Sciatic nerve (tissue), 2 donors: ENCODE measurements around the gene NYAP1. TPM values are rescaled to one million over a fixed set of nuclear protein-coding genes. Genes with fewer than 3 reads are reported as not detected.
A peak's percentile ranks its signal among the peaks of the same experiment; 100 is the strongest.
"Not testable (repeated sequence)": the region's sequence is repeated elsewhere in the genome, so short reads cannot be mapped to it uniquely, and the experiment has no call there.

Source experiments
- ATAC-seq: fragments of 200-7000 bp; cut with Tn5 transposase; one replicate; pipeline ENCODE4 v1.9.1; 2020; ENCODE audit warnings: mild to moderate bottlenecking, moderate library complexity
- DNase-seq: peaks from one replicate; pipeline ENCODE4 v3.0.0-alpha.2; 2020; ENCODE audit warnings: low spot score
- intact Hi-C: fragments of 100-400 bp; cut with DNase I; formaldehyde crosslinking; loops from one replicate; pipeline ENCODE4 v1.14.2; 2022
- total RNA-seq: library from RNA; stranded (reverse); fragmentation: NEBNext Ultra II Directional; extraction: Animal tissue kit (Norgen Biotek cat#: 25700); gene quantifications from one replicate; pipeline ENCODE4 v1.2.1, GENCODE V29; 2021
- donor health status: DM: no; HTN: no; CAD: no.
- donor health status: DM: no; HTN: no; CAD: no.

Gene NYAP1
- total RNA-seq, 1 donor from 2014 or later: 9.1 TPM

GRCh38 chr7:100528108-100528866, 44.6 kb downstream of the NYAP1 start:
- DNase-seq, intact Hi-C loops, ATAC-seq: not testable (repeated sequence)

DNA sequence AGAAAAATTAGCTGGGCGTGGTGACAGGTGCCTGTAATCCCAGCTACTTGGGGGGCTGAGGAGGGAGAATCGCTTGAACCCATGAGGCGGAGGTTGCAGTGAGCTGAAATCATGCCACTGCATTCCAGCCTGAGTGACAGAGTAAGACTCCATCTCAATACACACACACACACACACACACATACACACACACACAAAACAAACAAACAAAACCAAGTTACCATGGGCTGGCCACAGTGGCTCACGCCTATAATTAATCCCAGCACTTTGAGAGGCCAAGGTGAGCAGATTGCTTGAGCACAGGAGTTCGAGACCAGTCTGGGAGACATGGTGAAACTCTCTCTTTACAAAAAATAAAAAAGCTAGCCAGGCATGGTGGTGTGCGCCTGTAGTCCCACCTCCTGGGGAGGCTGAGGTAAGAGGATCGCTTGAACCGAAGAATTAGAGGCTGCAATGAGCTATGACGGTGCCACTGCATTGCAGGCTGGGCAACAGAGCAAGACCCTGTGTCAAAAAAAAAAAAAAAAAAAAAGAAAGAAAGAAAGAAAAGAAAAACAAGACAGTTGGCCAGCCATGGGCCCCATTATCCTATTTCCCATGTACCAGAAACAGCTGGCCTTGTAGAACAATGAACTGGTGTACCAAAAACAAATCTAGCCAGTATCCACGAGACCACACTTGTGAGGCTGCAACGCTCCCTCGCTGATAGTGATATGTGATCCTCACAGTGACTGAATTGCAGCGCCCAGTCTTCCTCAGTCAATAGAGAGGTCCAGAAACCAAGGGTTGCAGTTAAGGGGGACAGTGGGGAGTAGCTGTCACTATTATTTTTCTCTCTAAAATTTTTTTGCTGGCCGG, 48.7 kb downstream of the NYAP1 start:
- ATAC-seq (no peak), DNase-seq (no peak)
- intact Hi-C loops: no loop called here

DNA sequence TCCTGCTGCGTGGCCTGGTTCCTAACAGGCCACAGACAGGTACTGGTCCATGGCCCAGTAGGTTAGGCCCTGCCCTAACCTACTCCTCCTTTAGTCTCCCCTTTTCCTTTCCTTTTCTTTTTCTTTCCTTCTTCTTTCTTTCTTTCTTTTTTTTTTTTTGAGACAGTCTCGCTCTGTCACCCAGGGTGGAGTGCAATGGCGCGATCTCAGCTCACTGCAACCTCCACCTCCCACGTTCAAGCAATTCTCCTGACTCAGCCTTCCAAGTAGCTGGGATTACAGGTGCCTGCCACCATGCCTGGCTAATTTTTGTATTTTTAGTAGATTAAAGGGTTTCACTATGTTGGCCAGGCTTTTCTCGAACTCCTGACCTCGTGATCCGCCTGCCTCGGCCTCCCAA, 52.3 kb downstream of the NYAP1 start:
- intact Hi-C loops: loop anchor here (2.0 kb wide), 1 partner anchor 73 kb away; no protein-coding TSS in a partner anchor
- not testable (repeated sequence) for DNase-seq, ATAC-seq

- intact Hi-C loops: loop anchor here (2.0 kb wide), 1 partner anchor 72 kb away; no protein-coding TSS in a partner anchor
Measured at GRCh38 chr7:100536695-100537094, 53.0 kb downstream of the NYAP1 start.

GRCh38 chr7:100538348-100538653, 54.6 kb downstream of the NYAP1 start:
- ATAC-seq (no peak), DNase-seq (no peak)
- intact Hi-C loops: no loop called here

More at GRCh38 chr7:100536695-100537094, 53.0 kb downstream of the NYAP1 start:
- ATAC-seq, DNase-seq: not testable (repeated sequence)

DNA sequence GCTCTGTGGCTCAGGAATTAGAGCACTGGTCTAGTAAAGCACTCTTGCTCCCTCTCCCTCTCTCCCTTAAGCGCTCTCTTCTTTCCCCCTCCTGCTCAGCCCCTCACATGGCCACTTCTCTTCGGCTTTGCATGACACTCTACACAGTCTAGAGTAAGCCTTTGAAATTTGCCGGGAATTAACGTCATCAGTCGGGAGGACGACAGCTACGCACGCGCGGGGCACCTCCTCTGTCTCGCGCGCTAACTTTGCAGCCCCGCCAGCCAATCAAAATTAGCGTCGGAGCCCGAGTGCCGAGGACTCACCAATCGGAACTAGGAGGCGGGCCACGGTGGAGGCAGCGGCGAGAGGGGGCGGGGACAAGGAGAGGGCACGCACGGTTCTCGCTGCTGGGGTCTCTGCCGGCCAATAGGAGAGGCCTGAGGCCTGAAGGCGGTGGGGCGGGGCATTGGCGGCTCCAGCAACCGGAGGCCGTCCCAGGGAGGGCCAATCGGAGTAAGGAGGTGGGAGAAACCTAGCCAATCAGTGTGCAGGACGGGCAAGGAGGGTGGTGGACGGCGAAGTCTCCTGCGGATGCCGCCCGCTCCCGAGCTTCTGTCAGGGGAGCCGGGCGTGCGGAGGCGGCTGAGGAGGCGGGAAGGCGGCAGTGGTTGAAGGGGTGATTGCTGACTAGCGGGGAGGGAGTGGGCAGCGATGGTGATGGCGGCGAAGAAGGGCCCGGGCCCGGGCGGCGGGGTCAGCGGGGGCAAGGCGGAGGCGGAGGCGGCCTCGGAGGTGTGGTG, 55.1 kb downstream of the NYAP1 start, which contains the start of gene AGFG2:
Gene AGFG2 (plus strand): TSS at position 550 of the 782 bp plus-strand sequence. CDS start 144 bp downstream, at position 694.
- intact Hi-C loops: no loop called here

DNA sequence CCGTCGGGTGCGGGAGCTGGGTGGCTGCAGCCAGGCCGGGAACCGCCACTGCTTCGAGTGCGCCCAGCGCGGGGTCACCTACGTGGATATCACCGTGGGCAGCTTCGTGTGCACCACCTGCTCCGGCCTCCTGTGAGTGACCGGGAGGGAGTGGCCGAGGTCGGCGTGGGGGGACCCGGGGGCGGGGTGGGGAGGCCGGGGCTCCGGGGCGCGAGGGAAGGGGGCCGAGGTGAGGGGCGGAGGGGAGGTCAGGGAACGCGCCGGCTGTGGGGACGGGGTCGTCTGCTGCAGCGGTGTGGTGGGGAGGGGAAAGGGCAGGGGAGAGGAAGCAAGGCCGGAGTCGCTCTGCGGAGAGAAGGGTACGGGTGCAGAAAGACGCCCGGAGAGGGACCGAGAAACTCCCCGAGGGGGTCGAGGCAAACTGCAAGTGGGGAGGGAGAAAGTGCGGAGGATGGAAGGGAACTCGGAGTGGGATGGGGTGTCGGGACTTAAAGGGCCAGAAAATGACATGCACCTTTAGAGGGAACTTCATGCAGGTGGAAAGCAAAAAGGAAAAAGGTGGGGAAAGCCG, 55.8 kb downstream of the NYAP1 start:
- DNase-seq: no peak
- no peak for ATAC-seq
- intact Hi-C loops: no loop called here

More for the DNA sequence above, 55.1 kb downstream of the NYAP1 start, which contains the start of gene AGFG2:
- ATAC-seq: peak; percentile 99
- peak; percentile 100 for DNase-seq

DNA sequence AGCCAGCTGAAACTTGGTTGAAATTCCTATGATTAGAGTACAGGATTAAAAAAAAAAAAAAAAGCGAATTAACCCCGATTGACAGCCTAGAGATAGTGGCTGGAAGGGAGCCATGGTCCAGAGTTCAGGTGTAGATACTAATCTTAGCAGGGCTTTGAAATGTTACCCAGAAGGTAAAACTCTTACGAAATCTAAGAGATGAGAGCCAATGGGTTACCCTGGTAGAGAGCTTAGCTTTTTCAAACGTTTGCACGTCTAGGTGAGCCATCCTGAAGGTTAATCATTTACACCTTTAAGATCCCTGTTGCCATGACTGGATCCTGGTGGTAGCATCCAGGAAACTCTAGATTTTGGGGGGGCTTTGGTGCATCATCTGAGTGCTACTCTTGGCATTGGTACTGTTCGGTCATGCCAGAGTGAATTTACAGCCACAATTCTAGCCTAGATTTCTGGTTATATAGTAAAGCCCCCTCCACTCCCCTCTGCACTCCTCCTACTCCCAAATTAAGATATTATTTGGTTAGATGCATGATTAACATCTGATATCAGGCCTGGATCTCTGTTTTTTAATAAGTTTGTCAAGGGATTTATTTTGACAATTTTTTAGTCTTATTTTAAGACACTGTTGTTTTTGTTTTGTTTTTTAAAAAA, 56.5 kb downstream of the NYAP1 start:
- intact Hi-C loops: no loop called here
- ATAC-seq (no peak), DNase-seq (no peak)

- ATAC-seq, DNase-seq, intact Hi-C loops: not testable (repeated sequence)
Measured at GRCh38 chr7:100541309-100541708, 57.6 kb downstream of the NYAP1 start.

GRCh38 chr7:100543586-100543985, 59.9 kb downstream of the NYAP1 start:
- intact Hi-C loops: no loop called here
- ATAC-seq: no peak
- DNase-seq: no peak

GRCh38 chr7:100544386-100544785, 60.7 kb downstream of the NYAP1 start:
- no peak for ATAC-seq
- intact Hi-C loops: no loop called here
- no peak for DNase-seq

Other genes with a start within 250 kb of the NYAP1 start
- gene SPDYE3, start 176.2 kb upstream of the NYAP1 start, total RNA-seq: not detected
- gene PILRB, start 125.8 kb upstream of the NYAP1 start, total RNA-seq: 46.3 TPM
- gene PILRA, start 110.4 kb upstream of the NYAP1 start, total RNA-seq: 14.6 TPM
- 8.0 TPM for gene ZCWPW1, start 55.2 kb upstream of the NYAP1 start, total RNA-seq
- gene MEPCE, start 54.1 kb upstream of the NYAP1 start, total RNA-seq: 37.0 TPM
- 25.3 TPM for gene PPP1R35, start 47.4 kb upstream of the NYAP1 start, total RNA-seq
- 3.6 TPM for gene SPACDR, start 19.7 kb upstream of the NYAP1 start, total RNA-seq
- 148 TPM for gene TSC22D4, start 4.7 kb upstream of the NYAP1 start, total RNA-seq
- gene AGFG2, start 55.3 kb downstream of the NYAP1 start, total RNA-seq: 30.6 TPM
- 13.6 TPM for gene SAP25, start 90.0 kb downstream of the NYAP1 start, total RNA-seq
- 75.7 TPM for gene LRCH4, start 102.2 kb downstream of the NYAP1 start, total RNA-seq
- gene FBXO24, start 102.4 kb downstream of the NYAP1 start, total RNA-seq: 1.2 TPM
- 138 TPM for gene PCOLCE, start 118.4 kb downstream of the NYAP1 start, total RNA-seq
- gene MOSPD3, start 128.6 kb downstream of the NYAP1 start, total RNA-seq: 23.0 TPM
- gene TFR2, start 157.6 kb downstream of the NYAP1 start, total RNA-seq: 1.2 TPM
- gene ACTL6B, start 172.5 kb downstream of the NYAP1 start, total RNA-seq: not detected
- gene GNB2, start 189.8 kb downstream of the NYAP1 start, total RNA-seq: 179 TPM
- gene GIGYF1, start 210.3 kb downstream of the NYAP1 start, total RNA-seq: 58.8 TPM
- 16.6 TPM for gene POP7, start 222.2 kb downstream of the NYAP1 start, total RNA-seq
- not detected for gene EPO, start 236.5 kb downstream of the NYAP1 start, total RNA-seq
- gene ZAN, start 249.7 kb downstream of the NYAP1 start, total RNA-seq: not detected